ENCODE results near the gene LSM14A.
"Not testable (repeated sequence)": the region's sequence is repeated elsewhere in the genome, so short reads cannot be mapped to it uniquely, and the experiment has no call there.

LSM14A gene

DNA sequence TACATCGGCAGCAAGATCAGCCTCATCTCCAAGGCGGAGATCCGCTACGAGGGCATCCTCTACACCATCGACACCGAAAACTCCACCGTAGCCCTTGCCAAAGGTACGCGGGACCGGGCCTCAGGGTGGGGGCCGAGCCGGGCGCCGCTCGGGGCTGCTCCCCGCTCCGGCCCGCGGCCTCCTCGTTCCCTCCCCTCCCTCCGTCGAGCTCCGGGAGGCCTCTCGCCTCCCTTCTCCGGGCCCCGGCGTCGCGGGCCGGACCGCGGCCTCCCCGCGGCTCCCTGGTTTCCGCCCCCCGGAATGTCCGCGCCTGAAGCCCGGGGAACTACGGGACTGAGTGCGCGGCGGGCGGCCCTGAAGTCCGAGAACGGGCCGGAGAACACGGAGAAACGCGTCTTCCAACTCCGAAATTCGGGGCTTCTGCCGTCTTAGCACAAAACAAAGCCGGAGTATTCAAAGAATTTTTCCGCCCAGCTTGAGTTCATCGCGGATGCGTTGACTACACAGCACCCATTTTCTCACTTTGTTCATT lies 423 bp downstream of the LSM14A start:
- Histone ChIP-seq H2AFZ (ENCODE audit: low read depth, low read length) (peak overlapping the region; percentile 84), H3K4me1 (ENCODE audit: insufficient read depth, low read length) (peaks cover 17% of the 10 kb centered on the region), H3K9me3 (ENCODE audit: low read length) (no peaks in the 10 kb centered on the region), H3K36me3 (ENCODE audit: insufficient read depth, low read length) (peaks cover 25% of the 10 kb centered on the region), H3K4me3 (ENCODE audit: low read length) (peak overlapping the region; percentile 63), H3K27me3 (ENCODE audit: insufficient read depth, low read length) (no peaks in the 10 kb centered on the region)

DNA sequence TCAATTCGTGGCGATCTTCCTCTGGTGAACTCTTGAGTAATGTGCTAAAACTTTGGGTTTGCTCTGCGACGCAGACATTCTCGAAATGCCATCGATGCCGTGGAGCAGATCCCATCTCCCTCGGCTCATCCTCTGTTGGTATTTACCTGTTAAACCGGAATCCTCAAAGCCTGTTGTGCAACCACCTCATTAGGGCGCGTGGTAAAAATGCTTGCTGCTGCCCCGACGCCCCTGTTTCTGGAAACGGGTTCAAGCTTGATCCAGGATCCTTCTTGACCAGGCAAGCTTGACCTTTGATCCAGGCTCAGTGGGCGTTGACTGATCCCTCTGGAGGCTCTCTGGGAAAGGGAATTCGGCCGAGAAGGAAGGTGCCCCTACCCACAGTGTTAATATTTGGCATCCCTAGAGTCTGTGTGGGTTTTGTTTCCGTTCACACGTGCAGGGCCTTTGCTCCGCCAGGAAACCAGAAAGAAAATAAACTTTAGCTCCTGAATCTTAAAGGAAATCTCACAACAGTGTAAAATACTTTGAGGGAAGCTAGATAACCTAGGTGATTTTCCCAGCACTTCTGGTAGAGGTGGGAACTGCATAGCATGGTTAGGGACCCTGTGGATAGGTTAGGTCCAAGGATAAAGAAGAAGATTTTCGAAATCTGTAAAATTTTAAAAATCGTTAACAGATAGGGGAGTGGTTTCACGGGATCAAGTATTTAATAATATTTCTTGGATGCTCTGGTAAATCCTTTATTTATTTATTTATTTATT lies 1.1 kb downstream of the LSM14A start:
- peak overlapping the region; percentile 63 for H3K4me3 ChIP-seq (ENCODE audit: low read length)
- no peaks in the 10 kb centered on the region for H3K27me3 ChIP-seq (ENCODE audit: insufficient read depth, low read length)
- peaks cover 28% of the 10 kb centered on the region for H3K36me3 ChIP-seq (ENCODE audit: insufficient read depth, low read length)
- peaks cover 21% of the 10 kb centered on the region for H3K4me1 ChIP-seq (ENCODE audit: insufficient read depth, low read length)
- no peak overlapping the region for H2AFZ ChIP-seq (ENCODE audit: low read depth, low read length)
- no peaks in the 10 kb centered on the region for H3K9me3 ChIP-seq (ENCODE audit: low read length)

DNA sequence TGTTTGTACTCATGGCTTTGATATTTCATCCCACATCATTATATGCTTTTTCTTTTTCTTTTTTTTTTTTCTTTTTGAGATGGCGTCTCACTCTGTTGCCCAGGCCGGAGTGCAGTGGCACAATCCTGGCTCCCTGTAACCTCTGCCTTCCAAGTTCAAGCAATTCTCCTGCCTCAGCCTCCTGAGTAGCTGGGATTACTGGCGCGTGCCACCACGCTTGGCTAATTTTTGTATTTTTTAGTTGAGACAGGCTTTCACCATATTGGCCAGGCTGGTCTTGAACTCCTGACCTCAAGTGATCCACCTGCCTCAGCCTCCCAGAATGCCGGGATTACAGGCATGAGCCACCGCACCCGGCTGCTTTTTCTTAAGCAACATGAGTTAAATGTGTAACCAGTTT lies 2.9 kb downstream of the LSM14A start:
- H3K9me3 ChIP-seq (ENCODE audit: low read length); H3K4me3 ChIP-seq (ENCODE audit: low read length); H2AFZ ChIP-seq (ENCODE audit: low read depth, low read length); H3K27me3 ChIP-seq (ENCODE audit: insufficient read depth, low read length): not testable (repeated sequence)
- Histone ChIP-seq H3K4me1 (ENCODE audit: insufficient read depth, low read length) (peaks cover 21% of the 10 kb centered on the region), H3K36me3 (ENCODE audit: insufficient read depth, low read length) (peaks cover 37% of the 10 kb centered on the region)

DNA sequence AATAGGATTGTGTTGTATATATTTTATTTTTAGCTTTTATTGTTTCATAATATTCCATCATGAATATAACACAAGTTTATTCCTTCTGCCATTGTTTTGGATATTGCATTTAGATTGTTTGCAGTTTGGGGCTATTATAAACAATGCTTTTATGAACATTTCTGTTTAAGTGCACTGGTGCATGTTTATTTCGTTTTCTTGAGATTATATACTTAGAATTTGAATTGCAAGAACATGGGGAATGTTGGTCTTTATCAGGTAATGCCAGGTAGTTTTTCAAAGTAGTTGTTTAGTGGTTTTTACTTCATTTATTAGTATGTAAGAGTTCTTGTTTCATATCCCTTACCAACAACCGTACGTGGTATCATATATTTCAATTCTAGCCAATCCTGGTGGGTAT lies 4.3 kb downstream of the LSM14A start:
- H3K9me3 ChIP-seq (ENCODE audit: low read length), result no peaks in the 10 kb centered on the region
- no peak overlapping the region for H2AFZ ChIP-seq (ENCODE audit: low read depth, low read length)
- H3K4me1 ChIP-seq (ENCODE audit: insufficient read depth, low read length), result peaks cover 18% of the 10 kb centered on the region
- H3K36me3 ChIP-seq (ENCODE audit: insufficient read depth, low read length), result peaks cover 49% of the 10 kb centered on the region
- H3K4me3 ChIP-seq (ENCODE audit: low read length), result no peak overlapping the region
- no peaks in the 10 kb centered on the region for H3K27me3 ChIP-seq (ENCODE audit: insufficient read depth, low read length)

DNA sequence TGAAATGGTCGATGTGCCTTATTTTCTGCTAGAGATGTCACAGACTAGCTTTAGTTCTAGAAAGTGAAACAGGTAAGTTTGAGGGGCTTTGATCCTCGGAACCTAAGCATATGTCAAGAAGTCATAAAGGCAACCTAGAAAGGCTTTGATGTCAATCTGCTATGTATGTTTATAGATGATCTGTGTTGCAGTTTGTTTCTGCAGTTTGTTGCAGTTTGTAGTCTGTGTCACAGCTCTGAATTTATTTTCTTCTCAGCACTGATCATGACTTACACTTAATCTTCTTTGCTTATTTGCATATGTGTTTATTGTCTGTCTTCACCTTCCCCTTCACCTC lies 5.9 kb downstream of the LSM14A start:
- Histone ChIP-seq H3K36me3 (ENCODE audit: insufficient read depth, low read length) (peaks cover 53% of the 10 kb centered on the region), H2AFZ (ENCODE audit: low read depth, low read length) (no peak overlapping the region), H3K9me3 (ENCODE audit: low read length) (no peaks in the 10 kb centered on the region), H3K4me3 (ENCODE audit: low read length) (no peak overlapping the region), H3K27me3 (ENCODE audit: insufficient read depth, low read length) (no peaks in the 10 kb centered on the region), H3K4me1 (ENCODE audit: insufficient read depth, low read length) (peaks cover 17% of the 10 kb centered on the region)

- peaks cover 17% of the 10 kb centered on the region for H3K4me1 ChIP-seq (ENCODE audit: insufficient read depth, low read length)
- H3K9me3 ChIP-seq (ENCODE audit: low read length), result no peaks in the 10 kb centered on the region
- H3K4me3 ChIP-seq (ENCODE audit: low read length), result no peak overlapping the region
- no peaks in the 10 kb centered on the region for H3K27me3 ChIP-seq (ENCODE audit: insufficient read depth, low read length)
- no peak overlapping the region for H2AFZ ChIP-seq (ENCODE audit: low read depth, low read length)
- peaks cover 54% of the 10 kb centered on the region for H3K36me3 ChIP-seq (ENCODE audit: insufficient read depth, low read length)
Measured at GRCh38 chr19:34179066-34179465, 6.8 kb downstream of the LSM14A start.

DNA sequence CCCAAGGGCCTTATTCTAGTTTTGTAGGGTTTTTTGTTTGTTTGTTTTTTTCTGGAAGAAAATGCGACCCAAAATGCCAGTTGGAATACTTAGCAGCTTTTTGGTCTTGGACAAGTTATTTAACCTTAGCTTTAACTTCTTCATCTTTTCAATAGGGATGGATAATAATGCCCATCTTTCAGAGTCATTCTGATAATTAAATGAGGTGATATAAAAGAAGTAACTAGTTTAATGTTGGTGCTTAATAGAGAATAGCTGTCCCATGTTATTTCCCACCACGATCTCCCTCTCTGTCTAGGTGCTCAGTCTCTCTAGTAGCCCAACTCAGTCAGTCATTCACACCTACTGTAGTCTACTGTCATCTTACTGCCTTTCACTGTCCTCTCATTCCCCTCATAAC lies 8.0 kb downstream of the LSM14A start:
- no peaks in the 10 kb centered on the region for H3K9me3 ChIP-seq (ENCODE audit: low read length)
- peaks cover 42% of the 10 kb centered on the region for H3K36me3 ChIP-seq (ENCODE audit: insufficient read depth, low read length)
- no peak overlapping the region for H3K4me3 ChIP-seq (ENCODE audit: low read length)
- H3K4me1 ChIP-seq (ENCODE audit: insufficient read depth, low read length), result peaks cover 17% of the 10 kb centered on the region
- H2AFZ ChIP-seq (ENCODE audit: low read depth, low read length), result no peak overlapping the region
- no peaks in the 10 kb centered on the region for H3K27me3 ChIP-seq (ENCODE audit: insufficient read depth, low read length)

DNA sequence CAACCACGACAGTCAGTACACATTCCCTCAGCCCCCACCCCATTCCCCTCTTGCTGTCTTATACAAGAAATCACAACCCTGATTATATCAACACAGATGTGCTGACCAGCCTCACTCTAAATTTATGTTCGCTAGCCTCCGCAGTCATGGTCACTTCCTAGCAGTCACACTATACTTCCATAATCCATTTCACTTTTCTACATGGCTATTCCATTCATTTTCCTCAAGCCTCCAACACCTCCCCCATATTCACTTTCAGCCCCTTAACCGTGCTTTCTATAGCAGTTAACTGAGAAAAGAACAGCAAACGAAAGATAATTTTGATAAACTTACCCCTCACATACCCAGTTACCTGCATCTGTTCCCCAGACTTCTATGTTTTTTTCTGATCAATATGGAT lies 8.4 kb downstream of the LSM14A start:
- H2AFZ ChIP-seq (ENCODE audit: low read depth, low read length), result no peak overlapping the region
- no peak overlapping the region for H3K4me3 ChIP-seq (ENCODE audit: low read length)
- H3K27me3 ChIP-seq (ENCODE audit: insufficient read depth, low read length), result no peaks in the 10 kb centered on the region
- H3K9me3 ChIP-seq (ENCODE audit: low read length), result no peaks in the 10 kb centered on the region
- peaks cover 14% of the 10 kb centered on the region for H3K4me1 ChIP-seq (ENCODE audit: insufficient read depth, low read length)
- peaks cover 38% of the 10 kb centered on the region for H3K36me3 ChIP-seq (ENCODE audit: insufficient read depth, low read length)

GRCh38 chr19:34181111-34181864 lies 9.0 kb downstream of the LSM14A start:
- H3K4me3 ChIP-seq (ENCODE audit: low read length), result no peak overlapping the region
- peaks cover 35% of the 10 kb centered on the region for H3K36me3 ChIP-seq (ENCODE audit: insufficient read depth, low read length)
- H3K4me1 ChIP-seq (ENCODE audit: insufficient read depth, low read length), result peaks cover 9% of the 10 kb centered on the region
- H2AFZ ChIP-seq (ENCODE audit: low read depth, low read length), result no peak overlapping the region
- no peaks in the 10 kb centered on the region for H3K9me3 ChIP-seq (ENCODE audit: low read length)
- no peaks in the 10 kb centered on the region for H3K27me3 ChIP-seq (ENCODE audit: insufficient read depth, low read length)

DNA sequence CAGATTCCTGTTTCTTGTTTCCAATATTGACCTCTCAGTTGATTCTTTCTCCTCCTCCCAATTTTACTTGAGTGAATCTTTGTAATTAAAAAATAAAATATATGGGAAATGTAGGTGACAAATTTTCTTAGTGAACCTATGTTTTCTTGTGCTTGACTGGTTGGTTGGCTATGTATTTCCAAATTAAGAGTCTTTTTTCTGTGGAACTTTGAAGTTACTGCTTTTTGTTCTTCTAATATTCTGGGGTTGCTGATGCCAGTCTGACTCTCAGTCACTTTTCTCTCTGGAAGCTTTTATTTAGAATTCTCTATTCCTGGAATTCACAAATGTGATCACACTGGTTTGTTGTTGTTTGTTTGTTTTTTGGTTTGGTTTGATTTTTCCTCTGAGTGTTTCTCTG lies 9.8 kb downstream of the LSM14A start:
- Histone ChIP-seq H3K27me3 (ENCODE audit: insufficient read depth, low read length) (no peaks in the 10 kb centered on the region), H3K9me3 (ENCODE audit: low read length) (peaks cover 2% of the 10 kb centered on the region), H3K4me3 (ENCODE audit: low read length) (no peak overlapping the region), H3K36me3 (ENCODE audit: insufficient read depth, low read length) (peaks cover 29% of the 10 kb centered on the region), H3K4me1 (ENCODE audit: insufficient read depth, low read length) (peaks cover 8% of the 10 kb centered on the region), H2AFZ (ENCODE audit: low read depth, low read length) (no peak overlapping the region)

DNA sequence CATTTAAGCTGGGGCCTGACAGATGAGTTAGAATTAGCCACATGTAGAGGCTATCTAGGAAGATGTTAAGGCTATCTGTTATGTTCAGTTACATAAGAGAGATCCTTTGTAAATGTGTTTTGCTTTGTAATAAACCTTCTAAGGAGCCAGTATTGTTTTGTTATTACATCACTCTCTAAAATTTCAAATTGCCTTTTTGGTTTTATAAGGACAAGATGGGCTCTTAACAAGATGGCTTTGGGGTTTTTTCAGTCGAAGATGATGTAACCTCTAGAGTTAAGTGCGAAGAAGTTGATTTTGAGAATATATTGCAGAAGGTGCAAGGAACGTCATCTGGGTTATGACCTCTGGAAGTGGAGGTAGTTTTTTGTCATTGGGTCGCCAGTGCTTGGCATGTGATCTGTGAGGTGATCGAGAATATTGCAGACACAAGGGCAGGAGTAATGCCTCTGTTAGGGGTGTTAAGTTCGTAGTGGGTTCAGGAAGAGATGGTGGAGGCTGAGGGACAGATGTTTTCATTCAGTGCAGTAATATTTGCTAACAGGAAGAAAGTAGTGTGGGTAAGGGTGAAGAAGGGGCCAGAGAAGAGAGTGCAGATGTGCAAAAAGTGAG lies 12.7 kb downstream of the LSM14A start:
- Histone ChIP-seq H3K36me3 (ENCODE audit: insufficient read depth, low read length) (peaks cover 18% of the 10 kb centered on the region), H2AFZ (ENCODE audit: low read depth, low read length) (no peak overlapping the region)

DNA sequence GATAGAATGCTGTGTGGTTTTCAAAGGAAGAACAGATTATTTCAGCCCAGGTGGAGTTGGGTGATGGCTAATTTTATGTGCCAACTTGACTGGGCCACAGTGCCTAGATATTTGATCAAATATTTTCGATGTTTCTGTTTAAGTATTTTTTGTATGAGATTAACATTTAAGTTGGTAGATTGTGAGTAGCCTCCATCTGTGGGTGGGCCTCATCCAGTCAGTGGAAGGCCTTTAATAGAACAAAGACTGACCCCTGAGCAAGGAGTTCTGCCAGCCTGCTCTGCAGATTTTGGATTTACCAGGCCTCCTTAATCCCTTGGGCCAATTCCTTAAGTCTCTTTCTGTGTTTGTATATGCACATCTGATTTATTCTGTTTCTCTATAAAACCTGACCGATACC lies 13.9 kb downstream of the LSM14A start:
- Histone ChIP-seq H3K36me3 (ENCODE audit: insufficient read depth, low read length) (peaks cover 9% of the 10 kb centered on the region), H3K9me3 (ENCODE audit: low read length) (peaks cover 2% of the 10 kb centered on the region)

More for the DNA sequence above, 12.7 kb downstream of the LSM14A start:
- peaks cover 2% of the 10 kb centered on the region for H3K9me3 ChIP-seq (ENCODE audit: low read length)
- no peaks in the 10 kb centered on the region for H3K27me3 ChIP-seq (ENCODE audit: insufficient read depth, low read length)
- no peak overlapping the region for H3K4me3 ChIP-seq (ENCODE audit: low read length)
- H3K4me1 ChIP-seq (ENCODE audit: insufficient read depth, low read length), result no peaks in the 10 kb centered on the region

DNA sequence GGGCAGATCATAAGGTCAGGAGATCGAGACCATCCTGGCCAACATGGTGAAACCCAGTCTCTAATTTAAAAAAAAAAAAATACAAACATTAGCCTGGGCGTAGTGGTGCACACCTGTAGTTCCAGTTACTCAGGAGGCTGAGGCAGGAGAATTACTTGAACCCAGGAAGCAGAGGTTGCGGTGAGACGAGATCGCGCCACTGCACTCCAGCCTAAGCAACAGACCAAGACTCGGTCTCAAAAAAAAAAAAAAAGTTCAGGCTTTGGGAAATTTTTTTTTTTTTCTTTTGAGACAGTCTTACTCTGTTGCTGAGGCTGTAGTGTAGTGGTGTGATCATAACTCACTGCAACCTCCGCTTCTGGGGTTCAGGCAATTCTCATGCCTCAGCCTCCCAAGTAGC lies 14.7 kb downstream of the LSM14A start:
- Histone ChIP-seq H3K27me3 (ENCODE audit: insufficient read depth, low read length) (no peaks in the 10 kb centered on the region), H3K4me1 (ENCODE audit: insufficient read depth, low read length) (no peaks in the 10 kb centered on the region), H3K36me3 (ENCODE audit: insufficient read depth, low read length) (peaks cover 2% of the 10 kb centered on the region), H3K9me3 (ENCODE audit: low read length) (peaks cover 2% of the 10 kb centered on the region), H3K4me3 (ENCODE audit: low read length) (no peak overlapping the region), H2AFZ (ENCODE audit: low read depth, low read length) (no peak overlapping the region)

More for the DNA sequence above, 13.9 kb downstream of the LSM14A start:
- Histone ChIP-seq H3K27me3 (ENCODE audit: insufficient read depth, low read length) (no peaks in the 10 kb centered on the region), H3K4me1 (ENCODE audit: insufficient read depth, low read length) (no peaks in the 10 kb centered on the region), H2AFZ (ENCODE audit: low read depth, low read length) (no peak overlapping the region), H3K4me3 (ENCODE audit: low read length) (no peak overlapping the region)

Data from neuron (in vitro differentiated cells).